NB4 (cell line): ENCODE results near the gene CDH16.

Experiments used
- DNase-seq: peaks from one replicate; pipeline ENCODE4 v3.0.0; 2010; ENCODE audit warnings: low read depth
- H3K4me3 ChIP-seq: one replicate; pipeline ENCODE4 v1.5.1; 2011; ENCODE audit warnings: mild to moderate bottlenecking, low read depth, low read length, moderate library complexity
- CTCF ChIP-seq: IDR thresholded peaks from one replicate; pipeline ENCODE4 v1.5.1; 2012; ENCODE audit warnings: low read depth, low read length
- MAX ChIP-seq: IDR thresholded peaks from 2 replicates; pipeline ENCODE4 v1.6.1; 2011; ENCODE audit warnings: low read depth, low read length
- MYC ChIP-seq: IDR thresholded peaks from 2 replicates; pipeline ENCODE4 v1.6.1; 2011; ENCODE audit warnings: low read depth, low read length
- POLR2A ChIP-seq: IDR thresholded peaks from 2 replicates; pipeline ENCODE4 v1.6.1; 2011; ENCODE audit warnings: mild to moderate bottlenecking; ENCODE audit not compliant: insufficient read length; ENCODE audit errors: extremely low read depth

Gene CDH16

GRCh38 chr16:66916518-66916917, 2.2 kb downstream of the CDH16 start:
- H3K4me3 ChIP-seq = no peak overlapping the region
- no peak for DNase-seq
- no peak for TF ChIP-seq MAX
- TF ChIP-seq MYC = no peak
- no peak for TF ChIP-seq POLR2A
- TF ChIP-seq CTCF = no peak

GRCh38 chr16:66915041-66915440, 3.6 kb downstream of the CDH16 start:
- DNase-seq = no peak
- H3K4me3 ChIP-seq = no peak overlapping the region
- no peak for TF ChIP-seq MAX
- no peak for TF ChIP-seq CTCF
- no peak for TF ChIP-seq MYC
- no peak for TF ChIP-seq POLR2A

- no peak overlapping the region for H3K4me3 ChIP-seq
- TF ChIP-seq MYC (no peak), POLR2A (no peak), MAX (no peak), CTCF (no peak)
- no peak for DNase-seq
Observed at GRCh38 chr16:66914541-66914940, 4.1 kb downstream of the CDH16 start.

- TF ChIP-seq MAX (no peak), POLR2A (no peak), MYC (no peak), CTCF (no peak)
- H3K4me3 ChIP-seq = no peak overlapping the region
- DNase-seq = no peak
Observed at GRCh38 chr16:66913711-66914110, 5.0 kb downstream of the CDH16 start.

- H3K4me3 ChIP-seq = no peak overlapping the region
- no peak for TF ChIP-seq POLR2A
- no peak for TF ChIP-seq MYC
- no peak for TF ChIP-seq MAX
- no peak for TF ChIP-seq CTCF
- DNase-seq = no peak
Observed at GRCh38 chr16:66913081-66913480, 5.6 kb downstream of the CDH16 start.

GRCh38 chr16:66911801-66912200, 6.9 kb downstream of the CDH16 start:
- DNase-seq = no peak
- TF ChIP-seq CTCF (no peak), MYC (no peak), POLR2A (no peak), MAX (no peak)
- H3K4me3 ChIP-seq = no peak overlapping the region
